Keratinocyte (primary cell): Measurements from ENCODE around the gene SNN. TPM values are rescaled to one million over a fixed set of nuclear protein-coding genes. Genes with fewer than 3 reads are reported as not detected.

ENCODE experiments used
- DNase-seq: peaks from one replicate; pipeline ENCODE4 v3.0.0-alpha.2; 2011; ENCODE audit warnings: low read depth, missing footprints, low spot score
- FAIRE-seq: peaks from 2 replicates; lab custom pipeline; 2011; peaks lifted over from hg19 to GRCh38; lab: Jason Lieb, UNC
- H2AFZ ChIP-seq: 2 replicates; pipeline ENCODE4 v1.6.0; 2012; ENCODE audit warnings: low read length, control low read depth, inconsistent platforms; ENCODE audit not compliant: control insufficient read depth
- H3K27ac ChIP-seq: 2 replicates; pipeline ENCODE4 v1.5.1; 2011; ENCODE audit warnings: low read length; ENCODE audit not compliant: control insufficient read depth, insufficient read depth
- H3K27me3 ChIP-seq: 3 replicates; pipeline ENCODE4 v1.6.0; 2011; ENCODE audit warnings: low read length; ENCODE audit not compliant: control insufficient read depth, insufficient read depth; ENCODE audit errors: extremely low read depth
- H3K36me3 ChIP-seq, 2 experiments: 2 replicates in 1 of 2; 3 replicates in 1 of 2; pipeline ENCODE4 v1.5.1; 2011; ENCODE audit warnings: low read length in 2 of 2, mild to moderate bottlenecking in 1 of 2; ENCODE audit not compliant: control insufficient read depth in 2 of 2, insufficient read depth in 2 of 2; ENCODE audit errors: extremely low read depth in 1 of 2
- H3K4me1 ChIP-seq: 3 replicates; pipeline ENCODE4 v1.5.1; 2011; ENCODE audit warnings: low read length; ENCODE audit not compliant: control insufficient read depth, insufficient read depth; ENCODE audit errors: extremely low read depth
- H3K4me2 ChIP-seq: 3 replicates; pipeline ENCODE4 v1.6.0; 2011; ENCODE audit warnings: low read depth, low read length; ENCODE audit not compliant: control insufficient read depth, insufficient read depth; ENCODE audit errors: extremely low read depth
- H3K4me3 ChIP-seq, 3 experiments: fragments of 200-600 bp in 1 of 3; sonication (generic) in 1 of 3; 2 replicates in 2 of 3; 3 replicates in 1 of 3; pipeline ENCODE4 v1.5.1; 2011 to 2016; ENCODE audit warnings: low read length in 3 of 3, mild to moderate bottlenecking in 3 of 3, control low read depth in 2 of 3, inconsistent platforms in 1 of 3, low read depth in 1 of 3, mixed read lengths in 1 of 3, mixed run types in 1 of 3, moderate library complexity in 1 of 3; ENCODE audit not compliant: control insufficient read depth in 2 of 3, insufficient read depth in 2 of 3; ENCODE audit errors: extremely low read depth in 1 of 3
- H3K79me2 ChIP-seq: 2 replicates; pipeline ENCODE4 v1.6.0; 2012; ENCODE audit warnings: low read length; ENCODE audit not compliant: control insufficient read depth, insufficient read depth
- H3K9ac ChIP-seq: 3 replicates; pipeline ENCODE4 v1.6.0; 2011; ENCODE audit warnings: low read length; ENCODE audit not compliant: control insufficient read depth, insufficient read depth; ENCODE audit errors: extremely low read depth
- H3K9me1 ChIP-seq: 3 replicates; pipeline ENCODE4 v1.6.0; 2011; ENCODE audit warnings: low read length; ENCODE audit not compliant: control insufficient read depth, insufficient read depth; ENCODE audit errors: extremely low read depth
- H3K9me3 ChIP-seq: 2 replicates; pipeline ENCODE4 v1.5.1; 2012; ENCODE audit warnings: low read depth, low read length; ENCODE audit not compliant: control insufficient read depth
- H4K20me1 ChIP-seq: 3 replicates; pipeline ENCODE4 v1.6.0; 2011; ENCODE audit warnings: low read length; ENCODE audit not compliant: control insufficient read depth, insufficient read depth; ENCODE audit errors: extremely low read depth
- CTCF ChIP-seq, 3 experiments: IDR thresholded peaks in 1 of 3; conservative IDR thresholded peaks in 1 of 3; optimal IDR thresholded peaks in 1 of 3; 2 replicates in 2 of 3; 3 replicates in 1 of 3; pipeline versions ENCODE3 to v1.5.1; 2011; ENCODE audit warnings: low read length in 3 of 3, mild to moderate bottlenecking in 3 of 3, moderate library complexity in 2 of 3, control low read depth in 1 of 3, inconsistent platforms in 1 of 3; ENCODE audit not compliant: insufficient read depth in 2 of 3; ENCODE audit errors: extremely low read depth in 1 of 3
- EZH2 ChIP-seq: IDR thresholded peaks from one replicate; pipeline ENCODE4 v1.6.1; 2012; ENCODE audit warnings: inconsistent platforms, mild to moderate bottlenecking, low read length, moderate library complexity
- dilution Hi-C: fragments of 300-500 bp; cut with MboI; formaldehyde crosslinking; loops from one replicate; pipeline ENCODE4 v1.7.0; 2020; ENCODE audit warnings: low sequenced_read_pairs; ENCODE audit not compliant: extremely low pct_ligation_motif_present
- polyA plus RNA-seq, 5 experiments: library from polyadenylated mRNA; depleted of rRNA in 3 of 5; stranded (reverse) in 3 of 5; stranded (forward) in 1 of 5; unstranded in 1 of 5; fragments of >200 nt; gene quantifications; 1 replicate in 1 of 5; 2 replicates in 3 of 5; 3 replicates in 1 of 5; pipeline versions ENCODE4 v1.2.1 to v1.2.3, GENCODE V29; 2011 to 2012; ENCODE audit warnings: missing spikeins in 2 of 5, low read depth in 1 of 5, low replicate concordance in 1 of 5

The SNN gene
- polyA plus RNA-seq, 1 donor (not counting 4 experiments of a cell fraction or from before 2014, with no cell fraction given): 15.9 TPM

GRCh38 chr16:11638140-11638539 is 30.1 kb upstream of the SNN start:
- Histone ChIP-seq H3K4me1 (peaks cover 23% of the 10 kb centered on the region), H3K79me2 (no peaks in the 10 kb centered on the region), H3K9ac (no peak overlapping the region), H3K4me3 (no peak overlapping the region), H3K27me3 (no peaks in the 10 kb centered on the region), H4K20me1 (no peaks in the 10 kb centered on the region), H2AFZ (no peak overlapping the region), H3K9me1 (no peaks in the 10 kb centered on the region), H3K36me3 (no peaks in the 10 kb centered on the region), H3K4me2 (no peak overlapping the region), H3K27ac (no peak overlapping the region), H3K9me3 (no peaks in the 10 kb centered on the region)
- TF ChIP-seq CTCF (optimal IDR thresholded peaks at IDR 0.05 in 1 of 3, IDR thresholded peaks at IDR 0.05 in 1 of 3, conservative IDR thresholded peaks at IDR 0.05 in 1 of 3; ENCODE audit: extremely low read depth in 1 of 3, insufficient read depth in 2 of 3, low read length in 3 of 3) (no peak), EZH2 (no peak)
- no peak for FAIRE-seq
- dilution Hi-C loops: no loop called here
- DNase-seq: no peak

GRCh38 chr16:11639008-11639562 is 29.2 kb upstream of the SNN start:
- Histone ChIP-seq H3K79me2 (no peaks in the 10 kb centered on the region), H3K4me1 (peaks cover 23% of the 10 kb centered on the region), H3K9ac (no peak overlapping the region), H3K4me3 (no peak overlapping the region), H2AFZ (no peak overlapping the region), H3K27me3 (no peaks in the 10 kb centered on the region), H3K9me3 (no peaks in the 10 kb centered on the region), H4K20me1 (no peaks in the 10 kb centered on the region), H3K4me2 (no peak overlapping the region), H3K9me1 (no peaks in the 10 kb centered on the region), H3K36me3 (no peaks in the 10 kb centered on the region), H3K27ac (no peak overlapping the region)
- TF ChIP-seq EZH2: no peak
- no peak for TF ChIP-seq CTCF (optimal IDR thresholded peaks at IDR 0.05 in 1 of 3, IDR thresholded peaks at IDR 0.05 in 1 of 3, conservative IDR thresholded peaks at IDR 0.05 in 1 of 3; ENCODE audit: extremely low read depth in 1 of 3, insufficient read depth in 2 of 3, low read length in 3 of 3)
- dilution Hi-C loops: no loop called here
- DNase-seq (no peak), FAIRE-seq (no peak)
